Stimulated activated CD8-positive, alpha-beta memory T cell treated with anti-CD3 and anti-CD28 coated beads, Interleukin-2, amount 100 ng/mL, for 48 hours (primary cell): ENCODE data around the gene MYO1D.

Experiments
- DNase-seq, 2 donors: peaks; one replicate each; pipeline ENCODE4 v3.0.0-alpha.2; 2020; ENCODE audit warnings: low read depth in 2 of 2

MYO1D gene

DNA sequence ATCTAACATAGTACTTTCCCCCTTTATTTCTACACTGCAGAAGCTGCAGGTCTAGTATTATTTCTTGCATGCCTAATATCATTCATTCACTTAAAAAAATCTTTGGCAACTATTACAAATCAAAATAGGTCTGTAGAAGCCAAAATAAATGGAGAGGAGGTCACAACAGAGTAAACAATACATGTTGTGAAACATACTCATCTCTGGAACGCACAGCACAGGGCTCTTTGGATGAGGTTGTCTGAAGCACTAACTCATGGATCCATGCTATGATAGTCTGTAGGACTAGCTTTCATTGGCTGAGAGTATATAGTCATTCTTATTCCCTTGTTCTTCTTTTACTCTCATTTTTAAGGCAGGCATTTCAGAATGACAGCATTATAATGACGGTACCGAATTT lies 21.3 kb downstream of the MYO1D start:
- no peak for DNase-seq

DNA sequence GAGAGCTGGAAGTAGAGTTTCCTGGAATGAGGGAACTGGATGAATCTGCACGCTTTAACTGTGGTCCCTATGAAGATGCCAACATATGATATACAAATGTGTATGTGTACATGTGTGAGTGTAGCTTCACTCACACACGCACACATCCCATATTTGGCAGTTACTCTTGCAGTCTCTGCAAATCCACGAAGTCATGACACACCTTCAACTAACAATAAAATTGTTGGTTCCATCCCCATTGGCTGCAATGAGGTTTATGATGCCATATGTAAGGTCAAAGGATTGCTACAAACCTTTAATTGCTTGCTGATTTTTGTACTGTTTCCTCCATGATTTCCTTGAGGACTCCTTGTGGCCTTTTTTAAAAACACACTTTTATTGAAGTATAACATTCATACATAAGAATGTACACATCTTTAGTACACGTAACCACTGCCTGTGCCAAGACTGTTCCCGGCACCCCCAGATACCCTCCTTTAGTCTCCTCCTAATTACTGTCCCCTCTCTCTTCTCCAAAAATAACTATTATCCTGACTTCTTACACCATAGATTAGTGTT lies 22.0 kb downstream of the MYO1D start:
- no peak for DNase-seq

DNA sequence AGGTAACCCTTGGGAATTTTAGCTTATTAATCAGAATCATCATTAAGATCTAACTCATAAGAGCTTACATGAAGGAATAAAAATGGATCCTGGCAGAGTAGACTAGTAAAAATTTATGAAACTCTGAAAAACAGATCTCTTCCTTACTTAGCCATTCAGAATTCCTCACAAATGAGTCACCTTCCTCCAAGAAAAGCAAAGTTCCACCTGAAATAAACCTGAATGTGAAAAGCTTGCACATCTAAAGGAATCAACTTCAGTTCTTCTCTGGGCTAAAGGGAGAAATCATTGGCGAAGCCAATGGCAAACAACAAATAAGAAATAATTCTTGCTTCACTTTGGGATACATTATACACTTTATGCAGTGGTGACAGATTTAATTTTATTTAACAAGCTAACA lies 22.7 kb downstream of the MYO1D start:
- no peak for DNase-seq

DNA sequence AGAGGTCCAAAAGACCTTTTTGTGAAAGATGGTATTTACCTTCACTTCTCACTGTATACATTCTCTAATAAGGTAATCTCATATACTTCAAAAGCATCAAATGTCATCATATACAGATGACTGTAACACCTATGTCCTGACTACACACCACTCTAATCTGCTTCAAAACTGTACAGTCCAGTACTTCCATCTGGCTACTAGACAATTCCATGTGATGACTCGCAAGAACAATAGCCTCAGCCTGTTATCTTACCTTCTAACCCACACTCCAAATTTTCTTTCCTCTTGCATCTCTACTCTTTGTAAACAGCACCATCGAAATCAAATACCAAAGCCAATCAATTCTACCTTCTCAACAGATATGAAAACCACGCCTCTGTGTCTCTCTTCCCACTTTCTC lies 24.1 kb downstream of the MYO1D start:
- no peak for DNase-seq

DNA sequence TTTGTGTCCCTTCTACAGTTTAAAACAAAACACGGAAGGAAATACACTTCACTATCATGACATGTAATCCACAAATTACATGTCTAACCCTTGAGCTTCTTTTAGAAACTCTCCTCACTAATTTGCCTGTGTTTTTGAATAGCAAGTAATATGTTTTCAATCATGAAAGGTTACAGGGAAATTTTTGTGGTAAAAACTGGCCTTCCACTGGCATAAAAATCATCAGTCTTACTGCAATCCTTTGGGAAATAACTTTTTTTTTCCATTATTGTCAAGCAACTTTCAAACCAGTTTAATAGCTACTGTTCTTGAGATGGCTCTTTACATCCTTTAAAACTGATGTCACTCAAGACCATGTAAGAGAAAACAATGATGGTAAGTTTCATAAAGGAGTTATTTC lies 27.0 kb downstream of the MYO1D start:
- no peak for DNase-seq

DNA sequence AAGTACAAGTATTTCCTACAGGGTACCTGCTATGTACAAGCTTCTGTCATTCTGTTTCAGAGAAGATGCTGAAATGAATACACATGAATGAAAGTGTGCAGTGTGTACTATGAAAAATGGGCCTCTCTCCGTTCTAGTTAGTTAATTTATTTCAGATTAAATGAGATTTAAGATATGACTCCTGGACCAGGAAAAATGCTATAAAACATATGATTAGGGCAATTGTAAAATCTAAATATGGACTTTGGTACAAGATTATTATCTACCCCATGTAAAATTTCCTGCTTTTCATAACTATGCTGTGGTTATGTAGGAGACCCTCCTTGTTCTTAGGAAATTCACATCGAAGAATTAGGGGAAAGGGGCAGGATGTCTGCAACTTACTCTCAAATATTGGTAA lies 28.9 kb downstream of the MYO1D start:
- no peak for DNase-seq

DNA sequence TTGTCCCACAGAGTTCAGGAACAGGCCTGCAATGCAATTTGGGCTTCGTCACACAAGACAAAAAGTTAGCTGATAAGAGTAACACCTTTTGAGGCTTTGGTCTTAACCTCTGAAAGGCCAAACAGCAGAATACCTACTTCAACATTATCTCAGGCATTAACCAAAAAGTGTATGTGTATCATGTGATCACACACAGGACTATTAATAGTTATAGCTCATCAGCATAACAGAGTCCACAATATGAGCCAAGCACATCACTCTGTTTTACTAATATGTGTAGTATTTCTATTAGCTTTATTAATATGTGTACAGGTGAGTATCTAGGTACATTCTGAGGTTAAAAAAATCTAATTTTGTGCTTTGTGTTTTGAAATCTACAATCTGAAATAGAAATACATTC lies 30.8 kb downstream of the MYO1D start:
- no peak for DNase-seq

DNA sequence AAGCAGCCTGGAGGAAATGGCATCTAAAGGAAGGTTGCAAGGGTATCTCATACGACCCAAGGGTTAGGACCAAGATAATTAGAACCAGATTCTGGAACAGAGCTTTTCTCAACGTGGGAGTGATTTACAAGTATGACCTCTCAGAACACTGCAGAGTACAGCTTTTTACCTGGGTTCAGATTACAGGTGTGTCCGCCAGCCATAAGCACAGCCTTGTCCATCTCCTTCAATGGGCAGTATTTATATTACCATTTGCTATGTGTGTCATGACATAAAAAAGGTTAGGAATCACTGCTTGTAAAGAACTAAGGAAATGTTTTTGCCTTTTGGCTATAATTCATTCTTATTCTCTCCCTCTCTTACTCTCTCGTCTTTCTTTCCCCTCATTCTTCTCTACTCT lies 36.7 kb downstream of the MYO1D start:
- no peak for DNase-seq

DNA sequence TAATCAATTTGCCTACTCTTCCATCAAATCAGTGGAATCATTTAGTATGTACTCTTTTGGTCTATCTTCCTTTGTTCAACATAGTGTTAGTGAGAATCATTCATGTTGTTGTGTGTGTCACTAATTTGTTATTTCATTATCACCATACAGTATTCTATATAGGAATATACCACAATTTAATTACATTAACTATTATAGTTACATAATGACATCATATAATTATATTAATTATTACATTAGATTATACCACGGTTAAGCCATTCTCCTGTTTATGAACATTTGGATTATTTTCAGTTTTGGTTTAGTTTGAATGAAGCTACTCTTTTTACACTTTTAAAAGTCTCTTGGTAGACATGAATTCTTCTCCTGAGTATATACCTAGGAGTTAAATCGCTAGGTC lies 40.4 kb downstream of the MYO1D start:
- no peak for DNase-seq

DNA sequence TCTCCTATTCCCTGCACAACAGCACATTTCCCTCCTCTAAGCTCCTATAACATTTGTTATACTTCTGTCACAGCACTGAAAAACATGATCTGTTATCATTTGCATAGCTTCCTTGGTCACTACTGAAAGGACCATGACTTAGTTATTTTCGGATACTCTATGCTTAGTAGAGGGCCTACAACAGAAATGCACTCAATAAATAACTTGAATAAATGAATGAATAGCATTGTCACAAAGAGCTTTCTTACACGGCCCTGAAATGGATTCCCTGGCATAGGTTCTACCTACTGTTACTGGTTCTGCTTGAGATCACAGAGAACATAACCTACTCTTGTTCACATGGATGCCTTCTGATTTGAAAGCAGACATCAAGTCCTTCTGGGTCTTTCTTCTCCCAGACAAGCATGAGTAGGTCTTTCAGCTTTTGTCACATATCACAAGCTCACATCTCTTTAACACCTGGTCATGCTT lies 41.6 kb downstream of the MYO1D start:
- DNase-seq = no peak

DNA sequence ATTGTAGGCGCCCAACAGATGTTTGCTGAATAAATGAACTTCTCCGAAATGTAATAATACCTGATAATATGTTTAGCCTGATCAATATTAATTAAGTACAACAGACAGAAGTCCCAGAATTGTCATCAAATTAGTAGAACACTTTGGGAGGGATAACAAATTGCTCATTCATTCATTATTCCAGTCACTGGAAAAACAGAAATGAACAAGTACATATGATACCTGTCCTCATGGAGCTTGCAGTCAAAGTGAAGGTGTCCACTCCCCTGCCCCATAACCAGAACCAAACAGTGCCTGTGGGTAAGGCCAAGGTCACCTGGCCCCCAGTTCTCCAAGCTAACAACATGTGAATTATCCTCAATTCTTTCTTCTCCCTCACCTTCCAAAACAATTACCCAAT lies 42.8 kb downstream of the MYO1D start:
- no peak for DNase-seq

DNA sequence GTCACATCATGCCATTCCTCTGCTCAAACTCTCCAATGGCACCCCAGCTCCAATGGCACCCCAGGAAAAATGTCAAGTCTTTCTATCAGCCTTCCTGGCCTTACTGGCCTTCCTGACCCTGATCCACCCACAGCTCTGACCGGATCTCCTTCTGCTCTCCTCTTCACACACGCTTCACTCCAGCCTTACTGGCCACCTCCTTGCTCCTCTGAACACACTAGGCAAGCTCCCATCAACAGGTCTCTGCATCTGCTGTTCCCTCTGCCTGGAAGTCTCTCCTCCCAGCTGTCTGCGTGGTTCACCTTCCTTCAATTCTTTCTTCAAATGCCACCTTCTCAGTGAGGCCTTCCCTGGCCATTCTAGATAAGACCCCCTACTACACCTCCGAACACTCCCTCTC lies 43.4 kb downstream of the MYO1D start:
- no peak for DNase-seq

DNA sequence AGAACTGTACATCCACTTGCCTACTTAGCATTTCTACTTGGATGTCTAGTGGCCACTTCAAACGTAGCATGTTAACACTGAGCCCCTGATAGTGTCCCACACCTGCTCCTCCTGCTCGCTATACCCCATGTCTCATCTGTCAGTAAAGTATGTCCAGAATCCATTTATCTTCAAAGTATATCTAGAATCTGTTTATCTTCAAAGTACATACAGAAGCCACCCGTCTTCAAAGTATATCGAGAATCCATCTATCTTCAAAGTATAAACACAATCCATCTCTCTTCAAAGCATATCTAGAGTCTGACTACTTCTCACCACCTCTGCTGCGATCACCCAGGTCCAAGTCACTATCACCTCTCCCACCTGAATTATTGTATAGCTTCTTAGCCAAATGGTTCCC lies 43.8 kb downstream of the MYO1D start:
- no peak for DNase-seq

DNA sequence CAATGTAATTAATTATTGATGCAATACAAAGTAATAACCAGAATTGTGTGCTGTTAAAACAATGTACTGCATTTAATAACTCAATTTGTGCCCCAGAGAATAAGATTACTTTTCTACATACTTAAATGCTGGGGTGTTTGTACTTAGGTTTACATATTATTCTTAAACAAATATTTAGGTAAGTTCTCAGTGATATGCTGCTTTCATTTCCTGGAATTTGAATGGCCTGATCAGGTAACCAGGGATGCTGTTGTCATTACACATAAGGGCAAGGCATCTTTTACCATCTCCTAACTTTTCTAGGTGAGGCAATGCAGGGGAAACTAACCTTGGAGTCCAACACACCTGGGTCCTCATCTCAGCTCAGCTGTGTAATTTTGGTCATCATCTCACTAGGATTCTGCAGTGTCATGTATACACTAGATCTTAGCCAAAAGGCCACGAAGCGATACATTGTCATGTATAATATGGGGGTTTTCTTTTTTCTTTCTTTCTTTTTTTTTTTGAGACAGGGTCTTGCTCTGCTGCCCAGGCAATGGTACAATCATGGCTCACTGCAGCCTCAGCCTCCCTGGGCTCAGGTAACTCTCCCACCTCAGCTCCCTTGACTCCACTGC lies 45.2 kb downstream of the MYO1D start:
- DNase-seq = no peak

DNA sequence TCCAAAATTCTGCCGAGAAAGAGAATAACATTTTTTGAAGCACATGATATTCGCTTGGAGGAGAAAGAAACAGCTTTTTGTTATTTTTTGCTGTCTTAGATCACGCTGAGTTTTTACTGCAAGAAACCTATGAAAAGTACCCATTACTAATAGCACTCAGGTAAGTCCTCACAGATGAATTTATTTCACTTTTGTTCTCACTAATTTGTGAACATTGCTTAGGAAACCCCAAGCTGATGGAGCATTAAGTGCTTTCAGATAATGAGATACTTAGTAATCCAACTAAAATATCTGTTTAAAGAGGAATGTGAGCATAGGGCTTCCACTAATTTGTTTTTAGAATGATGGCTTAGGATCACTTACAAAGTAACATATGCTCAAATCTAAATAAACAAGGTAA lies 45.7 kb downstream of the MYO1D start:
- no peak for DNase-seq

DNA sequence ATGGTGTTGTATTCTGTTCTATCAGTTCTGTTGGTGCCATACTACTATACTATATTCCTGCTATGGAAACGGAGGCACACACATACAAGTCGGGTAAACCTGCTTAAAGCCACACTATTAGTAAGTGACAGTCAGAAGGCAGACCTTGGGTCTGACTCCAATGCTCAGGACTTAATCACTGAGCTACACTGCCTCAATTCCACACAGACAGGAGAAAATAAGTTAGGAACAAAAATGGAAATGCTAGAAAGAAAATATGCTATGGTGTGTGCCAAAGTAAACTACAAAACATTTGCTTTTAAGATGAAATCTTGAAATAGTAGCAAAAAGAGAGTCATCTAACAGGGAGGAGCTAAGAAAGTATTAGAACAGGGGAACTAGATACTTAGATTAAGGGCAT lies 48.1 kb downstream of the MYO1D start:
- no peak for DNase-seq

DNA sequence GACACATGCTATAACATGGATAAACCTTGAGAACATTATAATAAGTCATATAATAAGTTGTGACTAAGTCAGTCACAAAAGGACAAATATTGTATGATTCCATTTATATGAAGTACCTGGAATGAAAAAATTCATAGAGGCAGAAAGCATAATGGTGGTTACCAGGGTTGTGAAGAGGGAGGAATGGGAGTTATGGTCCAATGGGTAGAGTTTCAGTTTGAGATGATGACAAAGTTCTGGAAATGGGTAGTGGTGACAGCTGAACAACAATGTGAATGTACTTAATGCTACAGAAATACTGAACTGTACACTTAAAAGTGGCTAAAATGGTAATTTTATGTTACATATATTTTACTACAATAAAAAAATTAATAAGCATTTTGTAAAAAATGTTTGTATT lies 49.7 kb downstream of the MYO1D start:
- DNase-seq = no peak

DNA sequence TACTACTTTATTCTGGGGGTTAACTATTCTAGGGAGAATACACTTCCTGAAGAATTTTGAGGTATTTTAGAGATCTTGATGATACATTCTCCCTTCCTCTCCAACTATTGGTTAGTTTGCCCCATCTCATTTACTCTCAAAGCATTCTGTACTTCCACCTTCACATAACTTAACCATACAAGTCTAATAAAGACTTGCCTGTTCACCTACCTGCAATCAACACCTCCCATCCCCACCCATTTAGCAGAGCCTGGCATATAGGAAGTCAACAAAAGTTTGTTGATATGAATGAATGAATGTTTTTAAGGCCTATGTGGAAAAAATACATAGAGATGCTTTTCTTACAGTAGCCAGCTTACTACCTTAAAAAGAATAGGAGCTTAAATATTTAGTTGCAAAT lies 50.8 kb downstream of the MYO1D start:
- no peak for DNase-seq

DNA sequence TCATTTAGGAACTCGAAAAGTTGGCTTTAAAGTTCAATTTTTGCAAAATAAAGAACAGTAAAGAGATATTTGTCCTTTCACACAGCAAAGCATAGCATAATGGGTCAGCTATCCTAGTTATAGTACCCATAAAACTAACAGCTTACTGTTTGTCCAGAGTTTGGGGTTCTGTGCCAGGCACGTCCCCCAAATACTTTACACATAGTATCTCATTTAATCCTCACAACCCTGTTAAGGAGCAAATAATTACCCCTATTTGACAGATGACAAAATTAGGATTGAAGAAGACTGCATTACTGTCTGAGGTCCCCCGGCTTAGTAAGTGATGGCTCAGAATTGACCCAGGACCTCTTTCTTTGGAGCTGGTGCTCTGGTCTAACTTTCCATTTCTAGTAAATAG lies 52.6 kb downstream of the MYO1D start:
- DNase-seq = no peak

DNA sequence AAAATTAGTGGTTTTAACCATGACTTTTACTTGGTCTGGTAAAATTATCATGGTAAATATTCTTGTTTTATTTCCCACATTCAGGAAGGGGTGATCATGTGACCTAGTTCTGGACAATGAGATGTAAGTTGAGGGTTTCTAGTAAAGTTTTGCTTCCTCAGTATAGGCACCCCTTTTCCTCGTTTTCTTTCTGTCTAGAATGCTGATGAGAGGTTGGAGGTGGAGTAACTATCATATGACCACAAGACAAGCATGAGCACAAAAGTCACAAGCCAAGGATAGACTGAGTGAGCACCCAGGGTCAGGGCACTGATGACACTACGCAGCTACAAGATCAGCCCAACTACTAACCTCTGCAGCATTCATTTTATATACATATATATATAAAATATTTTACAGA lies 53.9 kb downstream of the MYO1D start:
- DNase-seq = no peak

DNA sequence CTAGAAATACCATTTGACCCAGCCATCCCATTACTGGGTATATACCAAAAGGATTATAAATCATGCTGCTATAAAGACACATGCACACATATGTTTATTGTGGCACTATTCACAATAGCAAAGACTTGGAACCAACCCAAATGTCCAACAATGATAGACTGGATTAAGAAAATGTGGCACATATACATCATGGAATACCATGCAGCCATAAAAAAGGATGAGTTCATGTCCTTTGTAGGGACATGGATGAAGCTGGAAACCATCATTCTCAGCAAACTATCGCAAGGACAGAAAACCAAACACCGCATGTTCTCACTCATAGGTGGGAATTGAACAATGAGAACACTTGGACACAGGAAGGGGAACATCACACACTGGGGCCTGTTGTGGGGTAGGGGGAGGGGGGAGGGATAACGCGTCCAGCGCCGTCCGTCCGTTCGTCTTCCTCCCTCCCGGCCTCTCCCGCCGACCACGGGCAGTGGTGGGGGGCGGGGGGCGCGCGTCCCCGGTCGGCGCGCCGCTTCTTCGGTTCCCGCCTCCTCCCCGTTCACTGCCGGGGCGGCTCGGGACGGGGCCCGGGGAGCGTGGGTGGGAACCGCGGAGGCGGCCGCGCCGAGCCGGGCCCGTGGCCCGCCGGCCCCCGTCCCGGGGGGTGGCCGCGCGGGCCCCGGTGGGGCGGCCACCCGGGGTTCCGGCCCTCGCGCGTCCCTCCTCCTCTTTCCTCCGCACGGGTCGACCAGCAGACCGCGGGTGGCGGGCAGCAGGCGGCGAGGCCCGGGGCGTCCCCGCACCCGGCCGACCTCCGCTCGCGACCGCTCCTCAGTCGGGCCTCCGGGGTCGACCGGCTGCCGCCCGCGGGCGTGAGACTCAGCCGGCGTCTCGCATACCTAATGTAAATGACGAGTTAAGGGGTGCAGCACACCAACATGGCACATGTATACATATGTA lies 54.7 kb downstream of the MYO1D start:
- peak in 1 of 2 donors; percentile 23 for DNase-seq

DNA sequence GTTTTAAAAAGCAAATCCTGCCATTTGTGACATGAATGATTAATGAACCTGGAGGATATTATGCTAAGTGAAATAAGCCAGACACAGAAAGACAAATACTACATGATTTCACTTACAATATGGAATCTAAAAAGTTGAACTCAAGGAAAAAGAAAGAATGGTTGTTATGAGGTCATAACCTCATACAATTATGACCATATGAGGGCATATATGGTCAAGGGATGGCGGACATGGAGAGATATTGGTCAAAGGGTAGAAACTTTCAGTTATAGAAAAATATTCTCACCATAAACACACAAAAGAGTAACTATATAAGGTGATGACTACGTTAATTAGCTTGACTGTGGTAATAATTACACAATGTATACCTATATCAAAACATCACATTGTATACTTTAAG lies 56.5 kb downstream of the MYO1D start:
- no peak for DNase-seq

DNA sequence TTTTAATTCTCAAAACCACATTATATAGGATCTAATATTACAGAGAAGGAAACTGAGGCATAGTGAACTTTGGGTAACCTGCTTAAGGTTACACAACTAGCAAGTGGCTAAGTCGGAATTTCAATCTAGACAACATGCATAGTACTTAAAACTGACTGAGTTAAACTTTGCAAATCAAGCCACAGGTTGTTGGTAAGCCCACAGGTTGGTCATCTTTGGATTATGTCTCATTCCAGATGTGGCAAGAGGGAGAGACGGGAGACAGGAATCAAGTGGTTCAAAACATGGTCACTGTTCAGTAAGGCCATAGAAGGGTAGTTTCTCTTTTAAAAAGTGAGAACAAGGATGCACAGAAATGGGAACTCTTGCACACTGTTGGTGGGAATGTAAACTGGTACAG lies 57.1 kb downstream of the MYO1D start:
- no peak for DNase-seq
